PFSK-1 (cell line): Measurements from ENCODE around the gene SLC1A6.

Experiments
- FOXP2 ChIP-seq: optimal IDR thresholded peaks from 2 replicates; pipeline ENCODE3; 2011; ENCODE audit warnings: borderline replicate concordance, control low read depth, inconsistent platforms; ENCODE audit not compliant: insufficient read depth; ENCODE audit errors: extremely low read length, extremely low read depth
- POLR2AphosphoS5 ChIP-seq: IDR thresholded peaks from 2 replicates; pipeline ENCODE4 v1.6.1; 2012; ENCODE audit warnings: low read depth, mild to moderate bottlenecking, control low read depth, low read length, moderate library complexity
- SIN3A ChIP-seq: IDR thresholded peaks from 2 replicates; pipeline ENCODE4 v1.6.1; 2012; ENCODE audit warnings: mild to moderate bottlenecking, low read length, moderate library complexity, borderline replicate concordance; ENCODE audit not compliant: insufficient read depth
- TAF1 ChIP-seq: IDR thresholded peaks from 2 replicates; pipeline ENCODE4 v1.6.1; 2012; ENCODE audit warnings: low read length, control low read depth, borderline replicate concordance; ENCODE audit not compliant: insufficient read depth
- TF ChIP-seq, protein P1 (sequence below), 2 experiments: IDR thresholded peaks; 2 replicates each; pipeline versions ENCODE4 v1.6.1 to v1.8.0; 2011 to 2012; ENCODE audit warnings: low read depth in 2 of 2, low read length in 2 of 2, control low read depth in 1 of 2, inconsistent platforms in 1 of 2, mild to moderate bottlenecking in 1 of 2, moderate library complexity in 1 of 2; ENCODE audit not compliant: insufficient read depth in 1 of 2

DNA sequence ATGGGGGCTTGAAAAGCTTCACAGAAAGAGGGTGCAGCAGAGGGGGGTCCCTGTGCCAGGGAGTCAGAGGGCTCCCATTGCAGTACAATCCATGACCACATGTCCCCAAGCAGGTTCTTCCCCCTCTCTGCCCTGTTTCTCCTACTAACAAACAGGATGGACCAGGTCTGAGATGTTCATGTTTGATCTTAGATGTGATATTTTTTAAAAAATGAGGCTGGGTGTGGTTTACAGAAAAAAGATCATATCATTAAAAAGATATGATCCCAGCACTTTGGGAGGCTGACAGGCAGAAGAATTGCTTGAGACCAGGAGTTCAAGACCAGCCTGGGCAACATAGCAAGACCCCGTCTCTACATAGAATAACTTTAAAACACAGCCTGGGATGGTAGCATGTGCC, 29.2 kb downstream of the SLC1A6 start:
- TF ChIP-seq POLR2AphosphoS5 = no peak
- TF ChIP-seq, protein P1, sequence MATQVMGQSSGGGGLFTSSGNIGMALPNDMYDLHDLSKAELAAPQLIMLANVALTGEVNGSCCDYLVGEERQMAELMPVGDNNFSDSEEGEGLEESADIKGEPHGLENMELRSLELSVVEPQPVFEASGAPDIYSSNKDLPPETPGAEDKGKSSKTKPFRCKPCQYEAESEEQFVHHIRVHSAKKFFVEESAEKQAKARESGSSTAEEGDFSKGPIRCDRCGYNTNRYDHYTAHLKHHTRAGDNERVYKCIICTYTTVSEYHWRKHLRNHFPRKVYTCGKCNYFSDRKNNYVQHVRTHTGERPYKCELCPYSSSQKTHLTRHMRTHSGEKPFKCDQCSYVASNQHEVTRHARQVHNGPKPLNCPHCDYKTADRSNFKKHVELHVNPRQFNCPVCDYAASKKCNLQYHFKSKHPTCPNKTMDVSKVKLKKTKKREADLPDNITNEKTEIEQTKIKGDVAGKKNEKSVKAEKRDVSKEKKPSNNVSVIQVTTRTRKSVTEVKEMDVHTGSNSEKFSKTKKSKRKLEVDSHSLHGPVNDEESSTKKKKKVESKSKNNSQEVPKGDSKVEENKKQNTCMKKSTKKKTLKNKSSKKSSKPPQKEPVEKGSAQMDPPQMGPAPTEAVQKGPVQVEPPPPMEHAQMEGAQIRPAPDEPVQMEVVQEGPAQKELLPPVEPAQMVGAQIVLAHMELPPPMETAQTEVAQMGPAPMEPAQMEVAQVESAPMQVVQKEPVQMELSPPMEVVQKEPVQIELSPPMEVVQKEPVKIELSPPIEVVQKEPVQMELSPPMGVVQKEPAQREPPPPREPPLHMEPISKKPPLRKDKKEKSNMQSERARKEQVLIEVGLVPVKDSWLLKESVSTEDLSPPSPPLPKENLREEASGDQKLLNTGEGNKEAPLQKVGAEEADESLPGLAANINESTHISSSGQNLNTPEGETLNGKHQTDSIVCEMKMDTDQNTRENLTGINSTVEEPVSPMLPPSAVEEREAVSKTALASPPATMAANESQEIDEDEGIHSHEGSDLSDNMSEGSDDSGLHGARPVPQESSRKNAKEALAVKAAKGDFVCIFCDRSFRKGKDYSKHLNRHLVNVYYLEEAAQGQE (IDR thresholded peaks at IDR 0.05; ENCODE audit: insufficient read depth in 1 of 2, low read depth in 2 of 2, low read length in 2 of 2) = no peak
- no peak for TF ChIP-seq SIN3A
- TF ChIP-seq TAF1 = no peak
- no peak for TF ChIP-seq FOXP2
